HCT116 (cell line): ENCODE data around the gene MYL12B.

ENCODE experiments used
- EGR1 ChIP-seq: IDR thresholded peaks from 2 replicates; pipeline ENCODE4 v1.6.1; 2012; ENCODE audit warnings: low read depth
- ELF1 ChIP-seq: IDR thresholded peaks from 2 replicates; pipeline ENCODE4 v1.6.1; 2012; ENCODE audit warnings: low read depth, borderline replicate concordance
- EZH2 ChIP-seq: fragments of 200-600 bp; sonication (generic); IDR thresholded peaks from 2 replicates; pipeline ENCODE4 v1.6.1; 2017; ENCODE audit warnings: antibody characterized with exemption, mixed run types
- POLR2A ChIP-seq: IDR thresholded peaks from 2 replicates; pipeline ENCODE4 v1.7.0; 2011; ENCODE audit warnings: borderline replicate concordance; ENCODE audit not compliant: insufficient read depth, insufficient read length; ENCODE audit errors: extremely low read depth
- POLR2AphosphoS5 ChIP-seq: IDR thresholded peaks from 2 replicates; pipeline ENCODE4 v1.6.1; 2011; ENCODE audit warnings: mild to moderate bottlenecking, low read depth, low read length, moderate library complexity
- RAD21 ChIP-seq: IDR thresholded peaks from 2 replicates; pipeline ENCODE4 v1.6.1; 2012; ENCODE audit warnings: low read depth, mild to moderate bottlenecking
- SP1 ChIP-seq: IDR thresholded peaks from 2 replicates; pipeline ENCODE4 v1.6.1; 2012; ENCODE audit warnings: low read depth
- TF ChIP-seq, protein P1 (sequence below): IDR thresholded peaks from 2 replicates; pipeline ENCODE4 v1.6.1; 2012; ENCODE audit warnings: low read depth
- TF ChIP-seq, protein P2 (sequence below), 3 experiments: fragments of 200-600 bp in 1 of 3; sonication (generic) in 1 of 3; IDR thresholded peaks in 2 of 3; conservative IDR thresholded peaks in 1 of 3; 2 replicates each; pipeline ENCODE4 v1.5.1; 2012 to 2017; ENCODE audit warnings: low read depth in 2 of 3, low read length in 2 of 3, antibody characterized with exemption in 1 of 3, borderline replicate concordance in 1 of 3, control low read depth in 1 of 3, mild to moderate bottlenecking in 1 of 3, mixed read lengths in 1 of 3, mixed run types in 1 of 3, moderate library complexity in 1 of 3; ENCODE audit not compliant: insufficient read depth in 1 of 3

GRCh38 chr18:3283253-3283863 is 21.4 kb downstream of the MYL12B start:
- no peak for TF ChIP-seq POLR2A
- TF ChIP-seq, protein P1, sequence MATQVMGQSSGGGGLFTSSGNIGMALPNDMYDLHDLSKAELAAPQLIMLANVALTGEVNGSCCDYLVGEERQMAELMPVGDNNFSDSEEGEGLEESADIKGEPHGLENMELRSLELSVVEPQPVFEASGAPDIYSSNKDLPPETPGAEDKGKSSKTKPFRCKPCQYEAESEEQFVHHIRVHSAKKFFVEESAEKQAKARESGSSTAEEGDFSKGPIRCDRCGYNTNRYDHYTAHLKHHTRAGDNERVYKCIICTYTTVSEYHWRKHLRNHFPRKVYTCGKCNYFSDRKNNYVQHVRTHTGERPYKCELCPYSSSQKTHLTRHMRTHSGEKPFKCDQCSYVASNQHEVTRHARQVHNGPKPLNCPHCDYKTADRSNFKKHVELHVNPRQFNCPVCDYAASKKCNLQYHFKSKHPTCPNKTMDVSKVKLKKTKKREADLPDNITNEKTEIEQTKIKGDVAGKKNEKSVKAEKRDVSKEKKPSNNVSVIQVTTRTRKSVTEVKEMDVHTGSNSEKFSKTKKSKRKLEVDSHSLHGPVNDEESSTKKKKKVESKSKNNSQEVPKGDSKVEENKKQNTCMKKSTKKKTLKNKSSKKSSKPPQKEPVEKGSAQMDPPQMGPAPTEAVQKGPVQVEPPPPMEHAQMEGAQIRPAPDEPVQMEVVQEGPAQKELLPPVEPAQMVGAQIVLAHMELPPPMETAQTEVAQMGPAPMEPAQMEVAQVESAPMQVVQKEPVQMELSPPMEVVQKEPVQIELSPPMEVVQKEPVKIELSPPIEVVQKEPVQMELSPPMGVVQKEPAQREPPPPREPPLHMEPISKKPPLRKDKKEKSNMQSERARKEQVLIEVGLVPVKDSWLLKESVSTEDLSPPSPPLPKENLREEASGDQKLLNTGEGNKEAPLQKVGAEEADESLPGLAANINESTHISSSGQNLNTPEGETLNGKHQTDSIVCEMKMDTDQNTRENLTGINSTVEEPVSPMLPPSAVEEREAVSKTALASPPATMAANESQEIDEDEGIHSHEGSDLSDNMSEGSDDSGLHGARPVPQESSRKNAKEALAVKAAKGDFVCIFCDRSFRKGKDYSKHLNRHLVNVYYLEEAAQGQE = no peak
- TF ChIP-seq, protein P2, sequence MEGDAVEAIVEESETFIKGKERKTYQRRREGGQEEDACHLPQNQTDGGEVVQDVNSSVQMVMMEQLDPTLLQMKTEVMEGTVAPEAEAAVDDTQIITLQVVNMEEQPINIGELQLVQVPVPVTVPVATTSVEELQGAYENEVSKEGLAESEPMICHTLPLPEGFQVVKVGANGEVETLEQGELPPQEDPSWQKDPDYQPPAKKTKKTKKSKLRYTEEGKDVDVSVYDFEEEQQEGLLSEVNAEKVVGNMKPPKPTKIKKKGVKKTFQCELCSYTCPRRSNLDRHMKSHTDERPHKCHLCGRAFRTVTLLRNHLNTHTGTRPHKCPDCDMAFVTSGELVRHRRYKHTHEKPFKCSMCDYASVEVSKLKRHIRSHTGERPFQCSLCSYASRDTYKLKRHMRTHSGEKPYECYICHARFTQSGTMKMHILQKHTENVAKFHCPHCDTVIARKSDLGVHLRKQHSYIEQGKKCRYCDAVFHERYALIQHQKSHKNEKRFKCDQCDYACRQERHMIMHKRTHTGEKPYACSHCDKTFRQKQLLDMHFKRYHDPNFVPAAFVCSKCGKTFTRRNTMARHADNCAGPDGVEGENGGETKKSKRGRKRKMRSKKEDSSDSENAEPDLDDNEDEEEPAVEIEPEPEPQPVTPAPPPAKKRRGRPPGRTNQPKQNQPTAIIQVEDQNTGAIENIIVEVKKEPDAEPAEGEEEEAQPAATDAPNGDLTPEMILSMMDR (IDR thresholded peaks at IDR 0.05 in 2 of 3, conservative IDR thresholded peaks at IDR 0.05 in 1 of 3; ENCODE audit: borderline replicate concordance in 1 of 3, insufficient read depth in 1 of 3, low read depth in 2 of 3, low read length in 2 of 3) = no peak
- no peak for TF ChIP-seq EZH2
- no peak for TF ChIP-seq SP1
- TF ChIP-seq POLR2AphosphoS5 = no peak
- TF ChIP-seq RAD21 = no peak
- no peak for TF ChIP-seq EGR1
- TF ChIP-seq ELF1 = no peak
